ENCODE results near the gene KHNYN. TPM values are rescaled to one million over a fixed set of nuclear protein-coding genes. Genes with fewer than 3 reads are reported as not detected.
A peak's percentile ranks its signal among the peaks of the same experiment; 100 is the strongest.

Gene KHNYN
- polyA plus RNA-seq, 1 donor from 2014 or later = 0.53 TPM

- peaks cover 11% of the 10 kb centered on the region for H3K79me2 ChIP-seq (replicated peaks; ENCODE audit: insufficient read depth, low read length)
- H3K4me3 ChIP-seq (ENCODE audit: low read length) = peak overlapping the region; percentile 82
- no peaks in the 10 kb centered on the region for H4K20me1 ChIP-seq (ENCODE audit: insufficient read depth)
- H3K4me2 ChIP-seq (ENCODE audit: low read length) = no peak overlapping the region
- H3K36me3 ChIP-seq (ENCODE audit: insufficient read depth, low read length) = no peaks in the 10 kb centered on the region
- TF ChIP-seq MXI1 (conservative IDR thresholded peaks at IDR 0.05; ENCODE audit: poor library complexity, severe bottlenecking) (no peak), RAD21 (conservative IDR thresholded peaks at IDR 0.05) (no peak), SMC3 (conservative IDR thresholded peaks at IDR 0.05; ENCODE audit: poor library complexity) (no peak), TAF1 (IDR thresholded peaks at IDR 0.05; ENCODE audit: low read depth) (no peak), EZH2 (IDR thresholded peaks at IDR 0.05; ENCODE audit: borderline replicate concordance, insufficient read depth, low read length, poor library complexity, severe bottlenecking) (no peak), EP300 (conservative IDR thresholded peaks at IDR 0.05; ENCODE audit: poor library complexity, severe bottlenecking) (no peak), POLR2AphosphoS5 (IDR thresholded peaks at IDR 0.05) (no peak), CTCF (IDR thresholded peaks at IDR 0.05; ENCODE audit: poor library complexity, severe bottlenecking) (no peak)
- TF ChIP-seq, protein P1, sequence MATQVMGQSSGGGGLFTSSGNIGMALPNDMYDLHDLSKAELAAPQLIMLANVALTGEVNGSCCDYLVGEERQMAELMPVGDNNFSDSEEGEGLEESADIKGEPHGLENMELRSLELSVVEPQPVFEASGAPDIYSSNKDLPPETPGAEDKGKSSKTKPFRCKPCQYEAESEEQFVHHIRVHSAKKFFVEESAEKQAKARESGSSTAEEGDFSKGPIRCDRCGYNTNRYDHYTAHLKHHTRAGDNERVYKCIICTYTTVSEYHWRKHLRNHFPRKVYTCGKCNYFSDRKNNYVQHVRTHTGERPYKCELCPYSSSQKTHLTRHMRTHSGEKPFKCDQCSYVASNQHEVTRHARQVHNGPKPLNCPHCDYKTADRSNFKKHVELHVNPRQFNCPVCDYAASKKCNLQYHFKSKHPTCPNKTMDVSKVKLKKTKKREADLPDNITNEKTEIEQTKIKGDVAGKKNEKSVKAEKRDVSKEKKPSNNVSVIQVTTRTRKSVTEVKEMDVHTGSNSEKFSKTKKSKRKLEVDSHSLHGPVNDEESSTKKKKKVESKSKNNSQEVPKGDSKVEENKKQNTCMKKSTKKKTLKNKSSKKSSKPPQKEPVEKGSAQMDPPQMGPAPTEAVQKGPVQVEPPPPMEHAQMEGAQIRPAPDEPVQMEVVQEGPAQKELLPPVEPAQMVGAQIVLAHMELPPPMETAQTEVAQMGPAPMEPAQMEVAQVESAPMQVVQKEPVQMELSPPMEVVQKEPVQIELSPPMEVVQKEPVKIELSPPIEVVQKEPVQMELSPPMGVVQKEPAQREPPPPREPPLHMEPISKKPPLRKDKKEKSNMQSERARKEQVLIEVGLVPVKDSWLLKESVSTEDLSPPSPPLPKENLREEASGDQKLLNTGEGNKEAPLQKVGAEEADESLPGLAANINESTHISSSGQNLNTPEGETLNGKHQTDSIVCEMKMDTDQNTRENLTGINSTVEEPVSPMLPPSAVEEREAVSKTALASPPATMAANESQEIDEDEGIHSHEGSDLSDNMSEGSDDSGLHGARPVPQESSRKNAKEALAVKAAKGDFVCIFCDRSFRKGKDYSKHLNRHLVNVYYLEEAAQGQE (IDR thresholded peaks at IDR 0.05; ENCODE audit: borderline replicate concordance) = no peak
- H3K27ac ChIP-seq (ENCODE audit: low read length) = no peak overlapping the region
- H3K9me3 ChIP-seq (ENCODE audit: low read length) = no peaks in the 10 kb centered on the region
- no peaks in the 10 kb centered on the region for H3K9me2 ChIP-seq (ENCODE audit: insufficient read depth, low read length)
- no peaks in the 10 kb centered on the region for H3F3A ChIP-seq (ENCODE audit: insufficient read depth, low read length, poor library complexity, severe bottlenecking)
- H3K27me3 ChIP-seq (ENCODE audit: insufficient read depth, low read depth, low read length) = peaks cover 3% of the 10 kb centered on the region
- H2AFZ ChIP-seq (ENCODE audit: low read depth, low read length) = no peak overlapping the region
- no peak overlapping the region for H3K9ac ChIP-seq (ENCODE audit: low read length)
These were observed 27.7 kb upstream of the KHNYN start for GRCh38 chr14:24401810-24402702.

- Histone ChIP-seq H4K20me1 (ENCODE audit: insufficient read depth) (no peaks in the 10 kb centered on the region), H3K9me2 (ENCODE audit: insufficient read depth, low read length) (no peaks in the 10 kb centered on the region), H3F3A (ENCODE audit: insufficient read depth, low read length, poor library complexity, severe bottlenecking) (no peaks in the 10 kb centered on the region), H3K36me3 (ENCODE audit: insufficient read depth, low read length) (no peaks in the 10 kb centered on the region), H3K4me2 (ENCODE audit: low read length) (no peak overlapping the region), H3K9ac (ENCODE audit: low read length) (no peak overlapping the region), H2AFZ (ENCODE audit: low read depth, low read length) (no peak overlapping the region), H3K27ac (ENCODE audit: low read length) (no peak overlapping the region), H3K9me3 (ENCODE audit: low read length) (no peaks in the 10 kb centered on the region), H3K79me2 (replicated peaks; ENCODE audit: insufficient read depth, low read length) (peaks cover 11% of the 10 kb centered on the region), H3K27me3 (ENCODE audit: insufficient read depth, low read depth, low read length) (peaks cover 3% of the 10 kb centered on the region), H3K4me3 (ENCODE audit: low read length) (peak overlapping the region; percentile 10)
- TF ChIP-seq SMC3 (conservative IDR thresholded peaks at IDR 0.05; ENCODE audit: poor library complexity) (no peak), TAF1 (IDR thresholded peaks at IDR 0.05; ENCODE audit: low read depth) (no peak), POLR2AphosphoS5 (IDR thresholded peaks at IDR 0.05) (no peak), MXI1 (conservative IDR thresholded peaks at IDR 0.05; ENCODE audit: poor library complexity, severe bottlenecking) (no peak), EZH2 (IDR thresholded peaks at IDR 0.05; ENCODE audit: borderline replicate concordance, insufficient read depth, low read length, poor library complexity, severe bottlenecking) (no peak), CTCF (IDR thresholded peaks at IDR 0.05; ENCODE audit: poor library complexity, severe bottlenecking) (no peak), RAD21 (conservative IDR thresholded peaks at IDR 0.05) (no peak), EP300 (conservative IDR thresholded peaks at IDR 0.05; ENCODE audit: poor library complexity, severe bottlenecking) (no peak)
- TF ChIP-seq, protein P1 (IDR thresholded peaks at IDR 0.05; ENCODE audit: borderline replicate concordance) = no peak
These were observed 26.3 kb upstream of the KHNYN start for GRCh38 chr14:24403294-24403998.

All from neural cell (in vitro differentiated cells).